ENCODE measurements around the gene CKAP5. TPM values are rescaled to one million over a fixed set of nuclear protein-coding genes. Genes with fewer than 3 reads are reported as not detected.

CKAP5 gene
- total RNA-seq, 1 experiment from 2014 or later: 190 TPM

- Histone ChIP-seq H2BK5ac (ENCODE audit: insufficient read length, low read length) (no peak overlapping the region), H3K4me2 (ENCODE audit: insufficient read depth, insufficient read length, low read length) (no peak overlapping the region), H3K18ac (ENCODE audit: insufficient read length, low read depth, low read length) (no peak overlapping the region), H3K9me3 (ENCODE audit: control insufficient read depth, low read depth, low read length) (no peaks in the 10 kb centered on the region), H4K91ac (ENCODE audit: insufficient read length, low read depth, low read length) (no peak overlapping the region), H3K4me1 (ENCODE audit: insufficient read depth, low read length) (no peaks in the 10 kb centered on the region), H3K14ac (ENCODE audit: insufficient read depth, low read length) (no peak overlapping the region), H3K23me2 (ENCODE audit: insufficient read length, low read depth, low read length, poor library complexity, severe bottlenecking) (no peaks in the 10 kb centered on the region), H3T11ph (ENCODE audit: low read length) (no peak overlapping the region), H2AFZ (ENCODE audit: low read length) (no peak overlapping the region), H3K27ac (ENCODE audit: insufficient read length, low read depth, low read length) (no peak overlapping the region), H3K4ac (ENCODE audit: low read depth, low read length) (no peak overlapping the region), H4K8ac (replicated peaks; ENCODE audit: insufficient read length, low read depth, low read length) (no peak overlapping the region), H4K20me1 (ENCODE audit: control insufficient read depth, insufficient read depth, insufficient read length) (no peaks in the 10 kb centered on the region), H3K23ac (ENCODE audit: insufficient read length, low read depth, low read length) (no peak overlapping the region), H2BK20ac (ENCODE audit: low read depth, low read length, poor library complexity, severe bottlenecking) (no peak overlapping the region), H2AK5ac (ENCODE audit: insufficient read length, low read length) (no peak overlapping the region), H2BK15ac (ENCODE audit: low read depth, low read length) (no peak overlapping the region), H3K79me1 (ENCODE audit: insufficient read depth, low read depth, low read length, poor library complexity, severe bottlenecking) (no peaks in the 10 kb centered on the region), H3K56ac (ENCODE audit: insufficient read length, low read depth, low read length) (no peak overlapping the region), H3K27me3 (ENCODE audit: insufficient read depth, low read length) (no peaks in the 10 kb centered on the region), H3K9ac (ENCODE audit: extremely low read depth, insufficient read length, low read length) (no peak overlapping the region), H4K5ac (ENCODE audit: insufficient read length, low read depth, low read length) (no peak overlapping the region), H2BK120ac (ENCODE audit: low read depth, low read length, poor library complexity, severe bottlenecking) (no peak overlapping the region), H3K79me2 (ENCODE audit: insufficient read depth, low read length) (no peaks in the 10 kb centered on the region), H2BK12ac (ENCODE audit: insufficient read length, low read depth, low read length) (no peak overlapping the region)
- TF ChIP-seq CTCF (conservative IDR thresholded peaks at IDR 0.05): no peak
- H3K4me3 Mint-ChIP-seq: no peak overlapping the region
- H3K27ac Mint-ChIP-seq: no peak overlapping the region
- no peaks in the 10 kb centered on the region for H3K4me1 Mint-ChIP-seq
- H3K9me3 Mint-ChIP-seq: no peaks in the 10 kb centered on the region
- H3K36me3 Mint-ChIP-seq (ENCODE audit: insufficient read depth in 1 of 3, low read depth in 3 of 3): peaks cover 31 to 49% (median 45%) of the 10 kb centered on the region in 3 experiments
- no peaks in the 10 kb centered on the region for H3K27me3 Mint-ChIP-seq (ENCODE audit: low read depth)
- no peak for DNase-seq
- WGBS (ENCODE audit: extremely low coverage, insufficient read length, low lambda C conversion rate): no CpG with 5 or more reads among the region's 4 CpGs
Measured at GRCh38 chr11:46860218-46860617, 14.1 kb upstream of the CKAP5 start.
